GM18873 (cell line): ENCODE results near the gene RFXANK.

Experiments used
- ATAC-seq: cut with Tn5 transposase; IDR thresholded peaks from one replicate; pipeline ENCODE4 v1.9.1; 2021; ENCODE audit warnings: mild to moderate bottlenecking, moderate library complexity, moderate number of reproducible peaks; ENCODE audit not compliant: unreplicated experiment, low FRiP score

The RFXANK gene

GRCh38 chr19:19226204-19226603 lies 34.1 kb downstream of the RFXANK start:
- no peak for ATAC-seq

- no peak for ATAC-seq
These were observed 34.6 kb downstream of the RFXANK start for GRCh38 chr19:19226663-19227062.

GRCh38 chr19:19227217-19227616 lies 35.2 kb downstream of the RFXANK start:
- no peak for ATAC-seq

- ATAC-seq = no peak
These were observed 37.6 kb downstream of the RFXANK start for GRCh38 chr19:19229701-19230100.

GRCh38 chr19:19230999-19231398 lies 38.9 kb downstream of the RFXANK start:
- no peak for ATAC-seq

GRCh38 chr19:19232261-19232721 lies 40.2 kb downstream of the RFXANK start:
- no peak for ATAC-seq

- no peak for ATAC-seq
These were observed 42.3 kb downstream of the RFXANK start for GRCh38 chr19:19234220-19234816.

GRCh38 chr19:19236173-19236572 lies 44.1 kb downstream of the RFXANK start:
- no peak for ATAC-seq

GRCh38 chr19:19238126-19238894 lies 46.3 kb downstream of the RFXANK start:
- no peak for ATAC-seq

GRCh38 chr19:19239675-19240074 lies 47.6 kb downstream of the RFXANK start:
- no peak for ATAC-seq

- ATAC-seq = no peak
These were observed 48.4 kb downstream of the RFXANK start for GRCh38 chr19:19240476-19240875.

- ATAC-seq = no peak
These were observed 58.2 kb downstream of the RFXANK start for GRCh38 chr19:19250196-19250801.
